ENCODE measurements around the gene OBI1.

DNA sequence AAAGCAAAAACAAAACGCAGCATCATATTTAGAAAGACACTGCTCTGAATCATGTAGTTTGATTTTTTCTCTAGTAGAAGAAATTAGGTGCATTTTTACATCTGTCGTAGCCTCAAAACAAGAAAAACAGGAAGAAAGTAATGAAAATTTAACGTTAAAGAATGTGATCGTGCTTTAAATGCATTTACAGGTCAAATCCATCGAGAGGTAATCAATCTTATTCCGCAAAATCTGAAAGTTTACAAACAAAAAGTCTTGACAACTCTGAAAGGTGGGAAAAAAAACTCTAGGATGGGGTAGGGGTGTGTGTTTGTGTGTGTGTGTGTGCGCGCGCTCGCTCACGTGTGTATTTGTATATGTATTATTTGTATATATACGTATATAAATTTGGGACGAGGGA, 65.8 kb downstream of the OBI1 start:
- no peak for TF ChIP-seq CTCF (IDR thresholded peaks at IDR 0.05)
- no peak for TF ChIP-seq POLR2A (IDR thresholded peaks at IDR 0.05)
